Kidney epithelial cell (primary cell): ENCODE data around the gene ATP2A3. TPM values are rescaled to one million over a fixed set of nuclear protein-coding genes. Genes with fewer than 3 reads are reported as not detected.

ENCODE experiments used
- DNase-seq: peaks from one replicate; pipeline ENCODE4 v3.0.0-alpha.2; 2010; ENCODE audit warnings: low read depth
- H3K27me3 ChIP-seq: 2 replicates; pipeline ENCODE4 v1.6.0; 2011; ENCODE audit warnings: low read length; ENCODE audit not compliant: control insufficient read depth, insufficient read depth
- H3K36me3 ChIP-seq: 2 replicates; pipeline ENCODE4 v1.5.1; 2011; ENCODE audit warnings: low read length; ENCODE audit not compliant: control insufficient read depth, insufficient read depth
- H3K4me3 ChIP-seq: 2 replicates; pipeline ENCODE4 v1.5.1; 2011; ENCODE audit warnings: low read depth, mild to moderate bottlenecking, control low read depth, low read length
- total RNA-seq: library from RNA; depleted of rRNA; stranded (reverse); fragments of >200 nt; gene quantifications from 2 replicates; pipeline ENCODE4 v1.2.3, GENCODE V29; 2015
- TF ChIP-seq, protein P1 (sequence below): IDR thresholded peaks from 2 replicates; pipeline ENCODE4 v1.5.1; 2011; ENCODE audit warnings: mild to moderate bottlenecking, moderate library complexity, low read length, control low read depth, inconsistent platforms; ENCODE audit not compliant: insufficient read depth, poor library complexity, severe bottlenecking

ATP2A3 gene
- total RNA-seq, 1 donor from 2014 or later: 11.1 TPM

DNA sequence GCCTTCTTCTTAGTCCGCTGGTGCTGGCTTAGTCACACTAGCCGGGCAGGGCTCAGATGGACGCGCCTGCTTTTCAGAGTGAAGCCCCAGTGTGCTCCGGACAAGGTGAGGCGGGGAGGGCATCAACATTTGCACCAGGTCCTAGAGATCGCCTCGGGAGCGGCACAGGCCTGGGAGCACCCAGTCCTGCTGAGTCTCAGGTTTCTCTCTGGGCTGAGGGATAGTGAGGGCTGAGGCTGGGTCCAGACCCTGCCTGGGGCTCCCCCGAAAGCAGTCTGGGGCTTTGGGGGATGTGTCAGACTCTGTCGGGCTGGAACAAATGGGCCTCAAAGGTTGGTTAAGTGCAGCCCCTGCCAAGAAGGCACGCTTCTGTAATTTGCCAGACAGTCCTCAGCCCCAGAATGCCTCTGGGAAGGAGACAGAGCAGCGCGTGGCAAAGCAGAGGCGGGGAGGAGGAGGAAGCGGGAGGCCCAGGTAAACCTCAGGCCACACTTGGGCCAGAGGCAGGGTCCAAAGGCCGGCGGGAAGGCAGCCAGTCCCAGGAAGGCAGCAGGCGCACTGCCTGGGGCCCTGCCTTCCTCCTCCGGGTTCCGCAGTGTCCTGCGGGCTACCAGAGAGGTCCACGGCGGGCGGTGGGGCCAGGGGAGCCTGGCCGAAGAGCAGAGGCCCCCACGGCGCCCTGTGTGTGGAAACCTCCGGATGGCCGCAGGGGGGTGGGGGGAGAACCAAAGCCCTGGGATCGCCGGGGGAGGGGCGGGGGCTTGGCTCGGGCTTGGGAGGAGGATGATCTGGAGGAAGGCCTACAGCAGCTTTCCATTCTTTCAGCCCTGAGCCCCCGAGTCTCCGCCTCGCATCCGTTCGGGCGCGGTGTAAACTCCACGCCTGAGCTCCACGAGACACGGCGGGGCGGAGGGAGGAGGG lies 39.5 kb upstream of the ATP2A3 start:
- H3K36me3 ChIP-seq: peaks cover 2% of the 10 kb centered on the region
- no peak for DNase-seq

DNA sequence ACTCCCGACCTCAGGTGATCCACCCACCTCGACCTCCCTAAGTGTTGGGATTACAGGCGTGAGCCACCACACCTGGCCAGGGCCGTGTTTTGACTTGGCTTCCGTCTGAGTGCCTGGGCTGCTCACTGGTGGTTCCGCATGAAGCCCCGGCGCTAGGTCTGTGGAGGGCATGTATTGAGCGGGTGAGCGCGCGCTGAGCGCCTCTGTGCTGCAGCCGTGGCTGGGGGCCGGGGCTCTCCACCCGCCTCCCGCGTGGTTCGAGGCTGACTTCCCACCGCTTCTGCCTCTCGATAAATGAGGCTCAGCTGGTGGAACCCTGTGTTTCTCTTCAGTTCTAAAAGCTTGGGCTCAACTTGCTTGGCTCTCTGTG lies 38.9 kb upstream of the ATP2A3 start:
- no peaks in the 10 kb centered on the region for H3K27me3 ChIP-seq
- TF ChIP-seq, protein P1, sequence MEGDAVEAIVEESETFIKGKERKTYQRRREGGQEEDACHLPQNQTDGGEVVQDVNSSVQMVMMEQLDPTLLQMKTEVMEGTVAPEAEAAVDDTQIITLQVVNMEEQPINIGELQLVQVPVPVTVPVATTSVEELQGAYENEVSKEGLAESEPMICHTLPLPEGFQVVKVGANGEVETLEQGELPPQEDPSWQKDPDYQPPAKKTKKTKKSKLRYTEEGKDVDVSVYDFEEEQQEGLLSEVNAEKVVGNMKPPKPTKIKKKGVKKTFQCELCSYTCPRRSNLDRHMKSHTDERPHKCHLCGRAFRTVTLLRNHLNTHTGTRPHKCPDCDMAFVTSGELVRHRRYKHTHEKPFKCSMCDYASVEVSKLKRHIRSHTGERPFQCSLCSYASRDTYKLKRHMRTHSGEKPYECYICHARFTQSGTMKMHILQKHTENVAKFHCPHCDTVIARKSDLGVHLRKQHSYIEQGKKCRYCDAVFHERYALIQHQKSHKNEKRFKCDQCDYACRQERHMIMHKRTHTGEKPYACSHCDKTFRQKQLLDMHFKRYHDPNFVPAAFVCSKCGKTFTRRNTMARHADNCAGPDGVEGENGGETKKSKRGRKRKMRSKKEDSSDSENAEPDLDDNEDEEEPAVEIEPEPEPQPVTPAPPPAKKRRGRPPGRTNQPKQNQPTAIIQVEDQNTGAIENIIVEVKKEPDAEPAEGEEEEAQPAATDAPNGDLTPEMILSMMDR: no peak
- no peak for DNase-seq

More for the DNA sequence above, 39.5 kb upstream of the ATP2A3 start:
- Histone ChIP-seq H3K4me3 (no peak overlapping the region), H3K27me3 (no peaks in the 10 kb centered on the region)
- TF ChIP-seq, protein P1: no peak

DNA sequence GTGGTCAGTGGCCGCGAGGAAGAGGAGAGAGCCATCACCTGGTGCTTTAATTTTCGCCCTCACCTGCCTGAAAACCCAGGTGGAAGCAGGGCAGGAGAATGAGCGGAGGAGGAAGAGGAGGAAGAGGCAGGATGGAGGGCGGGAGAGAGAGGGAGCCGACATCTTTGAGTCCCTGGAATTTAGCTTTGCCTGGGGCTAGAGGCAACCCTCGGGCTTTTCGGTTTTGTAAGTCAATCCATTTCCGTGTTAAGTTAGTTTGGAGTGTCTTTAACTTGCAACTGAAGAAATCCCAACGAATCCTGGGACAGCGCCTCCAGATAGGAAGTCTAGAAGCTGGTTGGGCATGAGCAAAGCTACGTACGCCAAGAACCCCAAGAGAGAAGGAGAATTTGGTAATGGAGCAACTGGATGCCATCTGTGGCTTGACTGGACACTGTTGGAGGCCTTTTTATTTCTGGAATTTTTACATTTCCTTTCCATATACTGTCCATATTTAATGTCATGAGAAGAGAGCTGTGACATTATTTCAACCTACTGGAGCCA lies 36.9 kb upstream of the ATP2A3 start:
- no peaks in the 10 kb centered on the region for H3K36me3 ChIP-seq
- no peak overlapping the region for H3K4me3 ChIP-seq
- no peak for DNase-seq
- H3K27me3 ChIP-seq: no peaks in the 10 kb centered on the region
- TF ChIP-seq, protein P1: no peak

More for the DNA sequence above, 38.9 kb upstream of the ATP2A3 start:
- Histone ChIP-seq H3K36me3 (no peaks in the 10 kb centered on the region), H3K4me3 (no peak overlapping the region)

DNA sequence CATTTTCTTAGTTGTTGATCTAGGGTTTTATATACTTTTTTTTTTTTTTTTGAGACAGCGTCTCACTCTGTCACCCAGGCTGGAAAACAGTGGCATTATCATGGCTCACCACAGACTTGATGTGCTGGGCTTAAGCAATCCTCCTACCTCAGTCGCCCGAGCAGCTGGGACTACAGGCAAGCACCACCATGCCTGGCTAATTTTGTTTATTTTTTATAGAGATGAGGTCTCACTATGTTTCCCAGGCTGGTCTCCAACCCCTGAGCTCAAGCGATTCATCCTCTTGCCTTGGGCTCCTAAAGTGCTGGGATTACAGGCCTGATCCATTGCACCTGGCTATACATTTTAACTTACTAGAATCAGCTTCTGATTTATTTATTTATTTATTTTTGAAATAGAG lies 34.2 kb upstream of the ATP2A3 start:
- no peak overlapping the region for H3K4me3 ChIP-seq

DNA sequence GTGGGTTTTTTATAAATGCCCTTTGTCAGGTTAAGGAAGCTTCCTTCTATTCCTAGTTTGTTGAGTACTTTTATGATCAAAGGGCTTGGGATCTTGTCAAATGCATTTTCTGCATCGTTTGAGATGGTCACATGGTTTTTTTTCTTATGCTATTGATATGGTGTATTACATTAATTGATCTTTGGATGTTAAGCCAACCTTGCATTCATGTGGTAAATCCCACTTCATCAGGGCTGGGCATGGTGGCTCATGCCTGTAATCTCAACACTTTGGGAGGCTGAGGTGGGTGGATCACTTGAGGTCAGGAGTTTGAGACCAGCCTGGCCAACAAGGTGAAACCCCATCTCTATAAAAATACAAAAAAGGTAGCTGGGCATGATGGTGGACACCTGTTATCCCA lies 30.8 kb upstream of the ATP2A3 start:
- TF ChIP-seq, protein P1: no peak
- H3K36me3 ChIP-seq: no peaks in the 10 kb centered on the region

More for the DNA sequence above, 34.2 kb upstream of the ATP2A3 start:
- Histone ChIP-seq H3K27me3 (no peaks in the 10 kb centered on the region), H3K36me3 (no peaks in the 10 kb centered on the region)
- no peak for DNase-seq
- TF ChIP-seq, protein P1: no peak

More for the DNA sequence above, 30.8 kb upstream of the ATP2A3 start:
- H3K4me3 ChIP-seq: no peak overlapping the region
- no peaks in the 10 kb centered on the region for H3K27me3 ChIP-seq
- DNase-seq: no peak
